Renal cortex interstitium (tissue), 11 donors: ENCODE results near the gene PSMD4. TPM values are rescaled to one million over a fixed set of nuclear protein-coding genes. Genes with fewer than 3 reads are reported as not detected.
"Not testable (repeated sequence)": the region's sequence is repeated elsewhere in the genome, so short reads cannot be mapped to it uniquely, and the experiment has no call there.

ENCODE experiments used
- DNase-seq, 11 donors: peaks; one replicate each; pipeline ENCODE4 v3.0.0-alpha.2; 2013; ENCODE audit warnings: low read depth in 9 of 11, low spot score in 4 of 11; ENCODE audit errors: extremely low read depth in 1 of 11
- polyA plus RNA-seq, 3 donors: library from polyadenylated mRNA; unstranded; fragments of 120-200 nt; gene quantifications; one replicate each; pipeline ENCODE4 v1.2.1, GENCODE V29; 2013; ENCODE audit not compliant: insufficient read length in 3 of 3

Gene PSMD4
- polyA plus RNA-seq, 3 donors, result 160 to 185 (median 174) TPM

DNA sequence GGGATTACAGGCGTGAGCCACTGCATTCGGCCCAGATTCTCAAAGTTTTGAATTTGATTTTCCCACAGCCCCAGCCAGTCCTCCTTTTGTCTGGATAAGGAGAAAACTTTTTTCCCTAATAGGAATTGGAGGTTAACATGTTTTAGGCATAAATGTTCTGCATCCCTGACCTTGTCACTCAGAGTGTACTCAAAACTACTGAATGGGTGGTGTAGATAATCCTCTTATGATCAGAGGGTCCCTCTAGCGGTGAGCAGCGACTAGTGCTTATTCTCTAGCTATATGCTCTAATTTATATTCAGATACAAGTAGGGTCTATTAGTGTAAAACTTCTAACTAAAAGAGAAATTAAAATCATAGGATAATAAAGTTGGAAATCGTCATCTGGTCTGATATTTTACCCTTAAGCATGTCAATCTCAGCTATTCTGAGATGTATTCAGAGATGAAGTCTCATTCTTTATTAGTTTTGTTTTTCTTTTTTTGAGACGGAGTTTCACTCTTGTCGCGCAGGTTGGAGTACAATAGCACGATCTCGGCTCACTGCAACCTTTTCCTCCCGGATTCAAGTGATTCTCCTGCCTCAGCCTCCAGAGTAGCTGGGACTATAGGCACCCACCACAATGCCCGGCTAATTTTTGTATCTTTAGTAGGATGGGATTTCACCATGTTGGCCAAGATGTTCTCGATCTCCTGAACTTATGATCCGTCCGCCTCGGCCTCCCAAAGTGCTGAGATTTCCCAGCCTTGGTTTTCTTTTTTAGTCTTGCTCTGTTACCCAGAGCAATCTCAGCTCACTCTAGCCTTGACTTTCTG is 2.7 kb upstream of the PSMD4 start:
- peak; percentile 26 to 61 (median 45) for DNase-seq

DNA sequence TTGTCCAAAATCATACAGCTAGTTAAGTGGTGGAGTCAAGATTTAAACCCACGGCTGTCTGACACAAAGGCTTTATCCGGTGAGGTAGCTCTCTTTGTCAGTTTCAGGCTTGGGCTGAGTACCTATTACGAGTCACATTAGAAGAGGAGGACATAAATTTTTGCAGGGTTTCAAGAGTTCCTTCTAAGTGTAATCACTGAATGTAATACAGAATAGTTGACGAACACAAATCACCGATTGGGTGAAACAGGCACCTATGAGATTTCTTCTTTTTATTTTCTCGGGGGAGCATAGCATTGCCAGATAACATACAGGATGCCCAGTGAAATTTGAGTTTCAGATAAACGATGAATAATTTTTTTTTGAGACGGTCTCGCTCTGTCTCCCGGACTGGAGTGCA is 847 bp downstream of the PSMD4 start:
- DNase-seq, result no peak

DNA sequence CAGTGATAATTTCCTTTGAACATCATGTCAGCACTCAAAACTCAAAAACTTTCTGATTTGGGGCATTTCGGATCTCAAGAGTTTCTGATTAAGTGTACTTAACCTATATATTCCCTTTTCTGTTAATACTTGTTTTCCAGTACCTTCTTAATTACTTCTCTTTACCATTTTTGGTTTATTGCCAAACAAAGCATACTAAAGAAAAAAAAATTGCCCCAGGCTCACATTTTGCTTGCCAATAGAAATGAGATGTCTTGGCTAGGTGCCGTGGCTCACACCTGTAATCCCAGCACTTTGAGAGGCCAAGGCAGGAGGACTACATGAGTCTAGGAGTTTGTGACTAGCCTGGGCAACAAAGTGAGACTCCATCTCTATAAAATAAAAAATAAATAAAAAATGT is 4.8 kb downstream of the PSMD4 start:
- DNase-seq, result no peak

DNA sequence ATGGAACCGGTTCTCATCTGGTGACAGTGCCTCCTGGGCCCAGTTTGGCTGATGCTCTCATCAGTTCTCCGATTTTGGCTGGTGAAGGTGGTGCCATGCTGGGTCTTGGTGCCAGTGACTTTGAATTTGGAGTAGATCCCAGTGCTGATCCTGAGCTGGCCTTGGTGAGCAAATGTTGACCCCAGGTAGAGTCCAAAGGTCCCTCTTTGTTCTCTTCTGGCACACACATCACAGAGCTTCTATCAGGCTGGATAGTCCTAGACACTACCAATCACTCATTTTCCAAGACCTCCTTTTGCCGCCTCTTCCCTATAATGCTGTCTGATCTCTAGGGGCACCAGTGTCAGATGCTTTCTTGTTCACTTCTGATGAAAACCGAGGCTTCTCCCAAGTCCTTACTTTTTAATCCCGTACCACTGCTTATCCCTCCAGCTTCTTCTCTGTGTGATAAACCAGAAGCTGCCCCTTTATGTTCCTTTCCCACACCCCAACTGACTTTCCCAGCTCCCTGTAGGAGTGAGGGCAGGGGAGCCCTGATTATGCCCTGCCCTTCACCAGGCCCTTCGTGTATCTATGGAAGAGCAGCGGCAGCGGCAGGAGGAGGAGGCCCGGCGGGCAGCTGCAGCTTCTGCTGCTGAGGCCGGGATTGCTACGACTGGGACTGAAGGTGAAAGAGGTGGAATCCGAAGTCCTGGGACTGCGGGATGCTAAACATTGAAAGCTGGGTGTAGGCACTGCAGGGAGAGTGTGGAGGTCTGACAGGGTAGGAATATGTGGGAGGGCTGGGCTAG is 11.1 kb downstream of the PSMD4 start:
- DNase-seq, result no peak

DNA sequence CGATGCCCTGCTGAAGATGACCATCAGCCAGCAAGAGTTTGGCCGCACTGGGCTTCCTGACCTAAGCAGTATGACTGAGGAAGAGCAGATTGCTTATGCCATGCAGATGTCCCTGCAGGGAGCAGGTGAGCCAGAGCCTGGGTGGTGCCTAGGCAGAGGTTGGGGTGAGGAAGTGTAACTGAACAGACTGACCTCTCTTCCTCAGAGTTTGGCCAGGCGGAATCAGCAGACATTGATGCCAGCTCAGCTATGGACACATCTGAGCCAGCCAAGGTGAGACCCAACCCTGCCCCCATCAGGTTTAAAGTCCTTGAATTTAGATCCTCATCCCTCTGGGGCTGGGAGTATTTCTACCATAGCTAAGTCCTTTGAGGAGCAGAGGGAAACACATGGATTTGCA is 11.8 kb downstream of the PSMD4 start:
- DNase-seq, result no peak

DNA sequence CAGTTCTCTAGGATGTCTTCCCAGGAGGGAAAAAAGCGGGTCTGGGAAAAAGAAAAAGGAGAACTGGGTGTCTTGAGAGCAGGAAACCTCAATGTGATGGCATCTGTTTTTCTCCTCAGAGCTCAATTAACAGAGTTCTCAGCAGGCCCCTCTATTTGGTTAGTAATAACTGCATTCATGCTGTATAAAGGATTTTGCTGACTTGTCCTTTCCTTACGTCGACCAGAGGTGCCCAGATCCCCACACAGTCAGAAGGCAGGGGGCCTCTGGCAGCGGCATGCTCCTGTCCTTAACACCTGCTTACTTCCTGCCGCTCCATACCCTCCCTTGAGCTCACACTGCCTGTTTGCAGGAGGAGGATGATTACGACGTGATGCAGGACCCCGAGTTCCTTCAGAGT is 12.3 kb downstream of the PSMD4 start:
- no peak for DNase-seq

DNA sequence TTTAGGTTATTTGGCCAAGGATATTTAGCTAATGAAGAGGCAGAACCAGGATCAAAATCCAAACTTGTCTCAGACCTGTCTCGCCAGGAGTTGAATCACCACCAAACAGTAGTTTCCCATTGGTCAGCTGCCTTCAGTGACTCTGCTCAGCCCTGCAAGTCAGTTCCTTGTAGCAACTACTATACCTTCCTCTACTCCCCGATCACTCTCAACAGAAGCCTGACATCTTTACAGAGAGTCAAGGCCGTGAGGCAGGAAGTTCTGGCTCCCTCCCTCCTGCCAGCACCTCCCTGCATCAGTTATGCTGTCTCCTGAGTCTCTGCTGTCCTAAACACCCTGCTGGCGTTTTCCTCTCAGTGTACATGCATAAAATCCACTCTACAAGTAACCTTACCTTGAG is 13.2 kb downstream of the PSMD4 start:
- DNase-seq, result no peak

DNA sequence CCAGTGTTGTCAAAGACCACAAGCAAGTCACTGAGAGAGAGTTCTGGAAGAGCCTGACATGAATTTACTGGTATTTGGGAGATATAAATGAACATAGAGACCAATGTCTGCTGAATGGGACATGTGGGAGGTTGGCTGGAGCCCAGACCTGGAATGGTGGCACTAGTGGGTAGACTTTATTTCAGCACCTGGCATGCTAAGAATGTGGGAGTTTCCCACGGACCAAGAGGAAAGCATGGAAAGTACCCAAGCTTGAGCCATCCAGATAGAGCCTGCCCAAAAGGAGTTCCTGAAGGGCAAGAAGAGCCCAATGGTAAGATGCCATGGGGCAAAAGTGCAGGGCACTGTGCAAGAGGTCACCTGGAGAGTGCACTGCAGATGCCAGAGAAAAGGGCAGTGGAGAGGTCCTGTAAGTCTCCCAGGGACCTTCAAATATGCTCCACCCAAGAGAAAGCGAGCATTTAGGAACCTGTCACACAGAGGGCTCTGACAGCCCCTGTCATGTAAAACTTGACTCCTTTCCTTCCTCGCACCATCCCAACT is 19.5 kb downstream of the PSMD4 start:
- DNase-seq, result no peak

DNA sequence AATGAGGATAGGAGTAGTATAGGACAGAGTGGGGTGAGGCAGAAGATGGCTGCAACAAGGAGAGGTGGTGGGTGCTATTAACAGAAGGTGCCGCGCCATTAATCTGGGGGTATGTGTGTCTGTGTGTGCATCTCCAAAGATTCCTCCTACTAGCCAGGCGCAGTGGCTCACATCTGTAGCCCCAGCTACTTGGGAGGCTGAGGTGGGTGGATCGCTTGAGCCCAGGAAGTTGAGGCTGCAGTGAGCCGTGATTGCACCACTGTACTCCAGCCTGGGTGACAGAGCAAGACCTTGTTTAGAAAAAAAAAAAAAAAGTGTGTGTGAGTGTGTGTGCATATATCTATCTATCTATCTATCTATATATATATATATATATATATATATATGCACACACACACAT is 20.8 kb downstream of the PSMD4 start:
- DNase-seq, result not testable (repeated sequence)

DNA sequence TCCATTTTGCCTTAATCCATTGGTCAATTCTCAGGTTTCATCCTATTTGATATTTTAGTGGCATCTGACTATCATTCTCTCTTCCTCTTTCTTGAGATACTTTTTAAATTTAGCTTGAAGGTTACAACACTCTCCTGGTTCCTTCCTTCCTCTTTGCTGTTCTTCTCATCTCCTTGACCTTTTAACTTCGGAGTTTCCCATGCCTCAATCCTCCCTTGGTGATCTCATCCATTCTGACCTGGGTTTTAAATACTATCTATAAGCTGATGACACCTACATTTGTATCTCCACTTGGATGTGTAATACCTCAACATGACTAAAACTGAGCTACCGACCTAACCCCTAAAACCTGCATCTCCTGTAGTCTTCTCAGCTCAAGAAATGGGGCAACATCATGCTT is 22.7 kb downstream of the PSMD4 start:
- DNase-seq, result no peak

DNA sequence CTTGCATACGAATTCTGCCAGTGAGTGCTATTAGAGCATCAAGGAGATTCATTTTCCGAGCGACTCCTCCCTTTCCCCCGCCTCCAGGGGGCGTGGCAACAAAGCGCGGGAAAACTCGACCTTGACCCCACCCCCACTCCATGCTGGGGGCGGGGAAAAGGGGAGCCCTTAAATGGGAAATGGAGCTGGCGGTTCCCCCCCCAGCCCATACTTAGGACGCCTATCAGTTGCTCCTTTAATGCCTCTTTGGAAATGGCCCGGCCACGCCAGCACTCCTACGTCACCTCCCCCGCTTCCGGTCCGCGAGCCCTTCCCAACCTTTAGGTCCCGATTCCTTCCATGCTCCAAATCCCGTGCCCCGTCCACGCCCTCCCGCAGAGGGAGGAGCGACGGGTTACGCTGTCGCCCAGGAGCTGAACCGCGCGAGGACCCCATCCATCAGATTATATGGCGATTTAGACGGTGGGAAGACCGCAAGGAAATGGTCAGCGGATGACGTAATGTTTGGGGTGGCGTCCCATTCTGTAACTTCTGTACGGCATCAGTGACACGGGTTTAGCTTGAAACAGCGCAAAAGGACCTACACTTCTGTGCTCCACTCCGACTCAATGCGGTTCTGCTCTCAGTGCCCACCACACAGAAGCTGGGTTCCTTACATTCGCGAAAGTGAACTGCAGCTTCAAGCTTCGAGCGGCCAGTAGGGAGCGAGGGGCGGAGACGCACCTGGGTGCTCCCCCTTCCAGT is 26.9 kb downstream of the PSMD4 start:
- peak; percentile 90 to 98 (median 95) for DNase-seq

DNA sequence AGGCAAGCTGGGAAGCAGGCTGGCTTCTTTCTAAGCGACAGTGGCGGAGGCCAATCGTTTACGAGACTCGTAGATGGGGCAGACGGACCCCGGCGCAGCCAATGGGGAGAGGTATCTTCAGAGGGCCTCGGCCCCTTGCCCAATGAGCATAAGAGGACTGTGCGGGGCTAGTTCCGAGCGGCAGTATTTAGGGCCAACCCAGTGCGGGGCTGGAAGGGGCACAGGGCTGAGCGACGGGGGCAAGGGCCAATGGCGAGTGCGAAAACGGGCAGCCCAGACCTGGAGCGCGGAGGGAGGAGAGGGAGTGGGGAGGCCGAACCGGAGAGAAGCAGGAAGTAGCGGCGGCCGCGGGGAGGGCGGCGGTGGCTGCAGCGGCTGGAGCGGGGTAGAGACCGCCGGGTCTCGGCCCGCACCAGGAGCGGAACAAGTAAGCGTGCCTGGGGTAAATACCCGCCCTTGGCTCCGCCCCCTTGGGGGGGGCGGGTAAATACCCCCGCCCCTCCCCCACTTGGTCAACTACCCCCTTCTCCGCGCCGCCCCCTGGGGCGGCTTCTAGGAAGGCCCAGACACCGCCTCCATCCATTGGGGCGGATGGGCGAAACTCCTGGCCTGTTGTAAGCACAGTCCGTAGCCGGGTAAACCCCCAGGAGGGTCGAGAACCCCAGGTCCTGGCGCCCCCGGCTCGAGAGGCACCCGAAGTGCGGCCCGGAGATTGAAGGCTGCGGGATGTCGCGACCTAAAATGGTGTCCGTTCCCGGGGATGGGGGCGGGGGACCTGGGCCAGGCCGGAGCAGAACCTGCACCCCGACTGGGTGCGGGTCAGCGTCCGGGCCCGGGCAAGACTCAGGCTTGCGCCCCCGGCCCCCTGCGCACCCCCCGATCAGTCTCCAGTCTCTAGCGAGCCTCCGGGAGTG is 27.7 kb downstream of the PSMD4 start, which contains the start of gene ZNF687:
ZNF687 (plus strand) TSS at position 331 of the 914 bp plus-strand sequence. CDS start 3,993 bp downstream, outside the sequence.
- DNase-seq, result peak; percentile 99 to 100 (median 100)

DNA sequence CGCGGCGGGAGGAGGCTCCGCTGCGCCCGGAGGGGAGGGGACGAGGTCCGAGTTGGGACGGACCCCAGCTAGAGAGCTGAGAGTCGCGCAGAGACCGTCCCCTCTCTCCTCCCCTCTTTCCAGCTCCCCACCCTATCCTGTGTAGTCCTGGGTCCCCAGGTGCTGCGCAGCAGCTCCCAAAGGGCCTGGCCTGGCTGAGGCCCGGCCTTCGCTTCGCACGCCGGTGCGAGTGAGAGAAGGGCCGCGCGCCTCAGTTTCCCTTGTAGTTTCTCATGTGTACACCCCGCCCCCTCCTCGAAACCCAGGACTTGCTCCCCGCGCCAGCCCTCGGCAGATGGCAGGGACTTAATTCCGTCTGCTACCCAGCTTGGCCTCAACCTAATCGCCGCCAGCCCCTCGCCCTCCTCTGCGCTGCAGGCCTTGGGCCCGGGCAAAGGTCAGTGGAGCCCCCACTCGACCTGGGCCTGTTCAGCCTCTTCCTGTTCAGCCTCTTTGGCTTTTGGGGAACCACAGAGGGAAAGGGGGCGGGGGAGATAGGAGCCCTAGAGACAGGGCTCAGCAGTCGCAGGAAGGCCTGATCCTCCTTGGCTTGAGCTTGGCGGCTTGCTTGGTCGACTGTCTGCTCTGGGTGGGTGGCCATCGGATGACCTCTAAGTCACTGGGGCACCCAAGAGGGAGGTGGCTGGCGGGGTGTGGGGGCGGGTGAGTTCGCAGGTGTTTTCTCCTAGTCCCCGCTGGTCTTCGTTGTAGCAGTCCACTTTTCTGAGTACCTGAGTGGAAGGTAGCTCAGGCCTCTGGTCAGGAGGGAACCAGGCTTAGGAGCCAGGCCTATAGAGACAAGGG is 28.6 kb downstream of the PSMD4 start:
- DNase-seq, result peak in 4 of 11 donors; percentile 6 to 17 (median 15)

DNA sequence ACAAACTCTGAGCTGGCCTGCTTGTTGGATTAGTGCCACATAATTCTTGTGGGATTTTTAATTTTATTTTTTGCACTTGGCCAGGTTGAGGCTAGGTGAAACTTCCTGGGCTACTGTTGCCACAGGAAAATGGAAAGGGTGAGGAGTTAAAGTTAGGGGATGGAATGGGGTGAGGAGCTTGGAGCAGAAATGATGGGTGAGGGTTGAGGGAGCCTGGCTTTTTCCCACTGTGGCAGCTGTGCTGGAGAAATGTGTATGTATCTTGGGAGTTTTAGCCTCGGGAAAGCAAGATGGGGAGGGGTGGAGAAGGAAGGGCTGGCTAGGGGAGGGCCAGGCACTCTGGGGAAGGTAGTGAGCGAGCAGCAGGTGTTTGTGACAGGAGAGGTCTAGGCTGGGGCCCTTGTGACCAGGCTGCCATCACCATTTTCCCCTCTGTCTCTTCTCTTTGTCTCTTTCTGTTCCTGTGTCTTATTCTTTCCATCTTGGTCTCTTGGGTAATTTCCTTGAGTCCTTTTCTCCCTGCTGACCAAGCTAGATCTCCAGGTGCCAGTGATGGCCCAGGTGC is 29.6 kb downstream of the PSMD4 start:
- no peak for DNase-seq

DNA sequence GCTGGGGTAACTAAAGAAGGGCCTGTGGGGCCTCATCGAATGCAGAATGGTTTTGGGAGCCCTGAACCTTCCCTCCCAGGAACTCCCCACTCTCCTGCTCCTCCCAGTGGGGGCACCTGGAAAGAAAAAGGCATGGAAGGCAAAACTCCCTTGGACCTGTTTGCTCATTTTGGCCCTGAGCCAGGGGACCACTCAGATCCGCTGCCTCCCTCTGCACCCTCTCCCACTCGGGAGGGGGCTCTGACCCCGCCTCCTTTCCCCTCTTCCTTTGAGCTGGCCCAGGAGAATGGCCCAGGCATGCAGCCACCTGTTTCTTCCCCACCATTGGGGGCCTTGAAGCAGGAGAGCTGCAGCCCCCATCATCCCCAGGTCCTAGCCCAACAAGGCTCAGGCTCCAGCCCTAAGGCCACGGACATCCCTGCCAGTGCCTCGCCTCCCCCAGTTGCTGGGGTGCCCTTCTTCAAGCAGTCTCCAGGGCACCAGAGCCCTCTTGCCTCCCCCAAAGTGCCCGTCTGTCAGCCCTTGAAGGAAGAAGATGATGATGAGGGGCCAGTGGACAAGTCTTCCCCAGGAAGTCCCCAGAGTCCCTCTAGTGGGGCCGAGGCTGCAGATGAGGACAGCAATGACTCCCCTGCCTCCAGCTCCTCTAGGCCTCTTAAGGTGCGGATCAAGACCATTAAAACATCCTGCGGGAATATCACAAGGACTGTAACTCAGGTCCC is 32.2 kb downstream of the PSMD4 start:
- DNase-seq, result no peak

DNA sequence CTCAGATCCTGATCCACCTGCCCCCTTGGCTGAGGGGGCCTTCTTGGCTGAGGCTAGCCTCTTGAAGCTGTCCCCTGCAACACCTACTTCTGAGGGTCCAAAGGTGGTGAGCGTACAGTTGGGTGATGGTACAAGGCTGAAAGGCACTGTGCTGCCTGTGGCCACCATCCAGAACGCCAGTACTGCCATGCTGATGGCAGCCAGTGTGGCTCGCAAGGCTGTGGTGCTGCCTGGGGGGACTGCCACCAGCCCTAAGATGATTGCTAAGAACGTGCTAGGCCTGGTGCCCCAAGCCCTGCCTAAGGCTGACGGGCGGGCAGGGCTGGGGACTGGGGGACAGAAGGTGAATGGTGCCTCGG is 32.8 kb downstream of the PSMD4 start:
- no peak for DNase-seq
